Measurements from ENCODE around the gene PRR29. TPM values are rescaled to one million over a fixed set of nuclear protein-coding genes. Genes with fewer than 3 reads are reported as not detected.

Gene PRR29
- total and polyA plus RNA-seq, 7 donors: 0.22 to 0.60 TPM; not detected in 5

DNA sequence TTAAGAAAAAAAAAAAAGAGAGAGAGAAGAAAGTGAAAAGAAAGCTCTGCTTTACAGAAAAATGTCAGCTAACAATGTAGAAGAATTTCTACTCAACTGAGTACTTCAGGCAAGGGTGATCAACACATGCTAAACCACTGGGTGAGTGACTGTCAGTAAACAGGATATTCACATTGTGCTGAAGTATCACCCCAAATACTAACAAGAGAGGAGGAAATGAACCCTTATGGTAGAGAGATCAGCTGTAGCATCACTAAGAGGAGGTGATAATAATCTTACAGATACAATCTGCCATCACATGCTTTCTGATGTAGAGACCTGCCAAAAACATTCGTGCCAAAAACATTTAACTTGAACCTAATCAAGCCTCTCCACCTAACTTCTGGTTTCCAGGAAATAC is 53.0 kb downstream of the PRR29 start:
- no peaks in the 10 kb centered on the region for H3K4me1 ChIP-seq
- peaks cover 0 to 98% (median 40%) of the 10 kb centered on the region in 4 donors for H3K36me3 ChIP-seq
- H3K27me3 ChIP-seq: no peaks in the 10 kb centered on the region
- no peak overlapping the region for H3K27ac ChIP-seq
- H3K9me3 ChIP-seq: no peaks in the 10 kb centered on the region
- DNase-seq: peak; percentile 4
- no peak for TF ChIP-seq CTCF (IDR thresholded peaks at IDR 0.05)
- no peak for TF ChIP-seq POLR2AphosphoS5 (IDR thresholded peaks at IDR 0.05)
- no peak for TF ChIP-seq POLR2A (IDR thresholded peaks at IDR 0.05)
- no peak for TF ChIP-seq EP300 (IDR thresholded peaks at IDR 0.05)
- intact Hi-C loops (cut with DNase I): no loop called here
- 60 to 70% methylated on average over 1 of the region's 1 CpG for WGBS, 2 donors
- no peak overlapping the region for H3K4me3 ChIP-seq

GRCh38 chr17:64053101-64053500 is 55.0 kb downstream of the PRR29 start:
- H3K27ac ChIP-seq: no peak overlapping the region
- TF ChIP-seq POLR2AphosphoS5 (IDR thresholded peaks at IDR 0.05) (no peak), EP300 (IDR thresholded peaks at IDR 0.05) (no peak), CTCF (IDR thresholded peaks at IDR 0.05) (no peak), POLR2A (IDR thresholded peaks at IDR 0.05) (no peak)
- DNase-seq: peak; percentile 61
- peaks cover 0 to 88% (median 42%) of the 10 kb centered on the region in 4 donors for H3K36me3 ChIP-seq
- H3K4me3 ChIP-seq: no peak overlapping the region
- 96 to 97% methylated on average over 10 of the region's 10 CpGs for WGBS, 2 donors
- no peaks in the 10 kb centered on the region for H3K9me3 ChIP-seq
- intact Hi-C loops (cut with DNase I): no loop called here
- H3K27me3 ChIP-seq: no peaks in the 10 kb centered on the region
- H3K4me1 ChIP-seq: no peaks in the 10 kb centered on the region

Other genes with a start within 250 kb of the PRR29 start
- gene CCDC47, start 224.8 kb upstream of the PRR29 start, total RNA-seq: 10 to 100 TPM; 35.7 to 47.1 (median 43.5) TPM
- gene CCDC47, start 224.8 kb upstream of the PRR29 start, polyA plus RNA-seq: 10 to 100 TPM; 12.0 to 65.4 (median 39.3) TPM
- gene DDX42, start 224.2 kb upstream of the PRR29 start, total RNA-seq: 100 to 1,000 TPM in 2 of 4 donors, 10 to 100 TPM in 2; 82.0 to 136 (median 101) TPM
- gene DDX42, start 224.2 kb upstream of the PRR29 start, polyA plus RNA-seq: 10 to 100 TPM; 30.7 to 62.3 (median 40.8) TPM
- gene PSMC5, start 170.9 kb upstream of the PRR29 start, total RNA-seq: 100 to 1,000 TPM in 3 of 4 donors, 10 to 100 TPM in 1; 94.2 to 161 (median 113) TPM
- 100 to 1,000 TPM in 2 of 3 donors, 10 to 100 TPM in 1; 95.7 to 157 (median 130) TPM for gene PSMC5, start 170.9 kb upstream of the PRR29 start, polyA plus RNA-seq
- gene FTSJ3, start 170.7 kb upstream of the PRR29 start, total RNA-seq: 10 to 100 TPM; 31.0 to 65.8 (median 47.6) TPM
- 10 to 100 TPM in 2 of 3 donors, 1 to 10 TPM in 1; 7.9 to 30.7 (median 10.2) TPM for gene FTSJ3, start 170.7 kb upstream of the PRR29 start, polyA plus RNA-seq
- 100 to 1,000 TPM in 2 of 4 donors, 10 to 100 TPM in 2; 79.7 to 122 (median 105) TPM for gene SMARCD2, start 155.7 kb upstream of the PRR29 start, total RNA-seq
- gene SMARCD2, start 155.7 kb upstream of the PRR29 start, polyA plus RNA-seq: 10 to 100 TPM; 44.4 to 95.9 (median 50.6) TPM
- not detected for gene CSH2, start 124.7 kb upstream of the PRR29 start, total RNA-seq
- gene CSH2, start 124.7 kb upstream of the PRR29 start, polyA plus RNA-seq: not detected
- not detected for gene GH2, start 116.4 kb upstream of the PRR29 start, total RNA-seq
- not detected for gene GH2, start 116.4 kb upstream of the PRR29 start, polyA plus RNA-seq
- not detected for gene CSH1, start 101.8 kb upstream of the PRR29 start, total RNA-seq
- gene CSH1, start 101.8 kb upstream of the PRR29 start, polyA plus RNA-seq: not detected
- gene CSHL1, start 87.1 kb upstream of the PRR29 start, total RNA-seq: not detected
- not detected for gene CSHL1, start 87.1 kb upstream of the PRR29 start, polyA plus RNA-seq
- not detected for gene GH1, start 79.5 kb upstream of the PRR29 start, total RNA-seq
- under 1 TPM in 1 of 3 donors, not detected in 2; 0.25 TPM for gene GH1, start 79.5 kb upstream of the PRR29 start, polyA plus RNA-seq
- gene CD79B, start 66.0 kb upstream of the PRR29 start, total RNA-seq: 1 to 10 TPM in 2 of 4 donors, under 1 TPM in 2; 0.66 to 1.8 (median 0.96) TPM
- gene CD79B, start 66.0 kb upstream of the PRR29 start, polyA plus RNA-seq: 100 to 1,000 TPM in 1 of 3 donors, 1 to 10 TPM in 1, not detected in 1; 2.4 to 112 TPM
- gene SCN4A, start 25.4 kb upstream of the PRR29 start, total RNA-seq: 1 to 10 TPM in 2 of 4 donors, under 1 TPM in 2; 0.68 to 4.2 (median 1.0) TPM
- gene SCN4A, start 25.4 kb upstream of the PRR29 start, polyA plus RNA-seq: under 1 TPM in 2 of 3 donors, not detected in 1; 0.23 to 0.52 TPM
- gene ICAM2, start 22.3 kb downstream of the PRR29 start, total RNA-seq: 10 to 100 TPM; 27.4 to 59.5 (median 29.9) TPM
- gene ICAM2, start 22.3 kb downstream of the PRR29 start, polyA plus RNA-seq: 10 to 100 TPM in 1 of 3 donors, 1 to 10 TPM in 2; 6.0 to 31.7 (median 7.4) TPM
- gene ERN1, start 131.8 kb downstream of the PRR29 start, total RNA-seq: 1 to 10 TPM; 7.1 to 9.4 (median 8.2) TPM
- 1 to 10 TPM; 1.2 to 8.3 (median 1.6) TPM for gene ERN1, start 131.8 kb downstream of the PRR29 start, polyA plus RNA-seq

Measured in sigmoid colon (tissue), 7 donors.